Globus pallidus (tissue), 1 donor: Measurements from ENCODE around the gene FGF4.
"Not testable (repeated sequence)": the region's sequence is repeated elsewhere in the genome, so short reads cannot be mapped to it uniquely, and the experiment has no call there.

Source experiments
- DNase-seq: peaks from one replicate; pipeline ENCODE4 v3.0.0-alpha.2; 2015; ENCODE audit warnings: low spot score

The FGF4 gene

GRCh38 chr11:69773626-69774353 is 1.4 kb downstream of the FGF4 start:
- no peak for DNase-seq

- no peak for DNase-seq
These were observed 3.7 kb downstream of the FGF4 start for GRCh38 chr11:69771466-69771865.

DNA sequence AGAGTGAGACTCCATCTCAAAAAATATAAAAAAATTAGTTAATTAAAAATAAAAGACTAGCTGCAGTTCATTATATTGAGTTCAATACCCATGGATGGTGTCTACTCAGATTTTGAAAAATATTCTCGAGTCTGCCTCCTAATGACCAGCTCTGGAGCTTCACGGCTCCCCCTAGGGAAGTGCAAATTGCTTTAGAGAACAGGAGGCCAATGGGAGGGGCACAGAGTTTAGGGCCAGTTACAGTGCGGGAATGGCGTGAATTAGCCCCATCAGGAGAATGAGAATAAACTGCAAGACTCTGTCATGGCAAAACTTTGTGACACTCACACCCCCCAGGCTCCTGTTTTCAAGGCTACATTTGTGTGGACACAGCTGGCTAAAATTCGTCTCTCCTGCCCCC is 4.6 kb downstream of the FGF4 start:
- DNase-seq = no peak

DNA sequence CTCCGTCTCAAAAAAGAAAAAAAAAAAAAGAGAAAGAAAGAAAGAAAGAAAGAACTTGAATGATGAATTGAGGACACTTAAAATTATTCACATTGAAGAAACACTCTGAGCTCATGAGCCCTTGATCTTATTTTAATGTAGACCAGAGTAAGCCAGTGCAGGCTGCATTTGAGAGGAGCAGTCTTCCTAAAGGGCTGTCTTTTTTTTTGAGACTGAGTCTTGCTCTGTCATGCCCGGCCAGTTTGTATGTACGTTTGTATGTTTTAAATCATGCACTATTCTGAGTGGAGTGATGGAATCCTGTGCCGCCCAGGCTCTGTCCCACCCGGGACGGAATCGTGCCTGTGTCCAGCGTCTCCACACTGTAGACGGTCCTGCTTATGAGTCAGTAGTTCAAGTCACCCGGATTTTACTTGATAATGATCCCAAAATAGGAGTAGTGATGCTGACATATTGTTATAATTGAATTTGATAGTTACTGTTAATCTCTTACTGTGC is 9.6 kb downstream of the FGF4 start:
- no peak for DNase-seq

GRCh38 chr11:69764918-69765317 is 10.2 kb downstream of the FGF4 start:
- DNase-seq = not testable (repeated sequence)

GRCh38 chr11:69760319-69760718 is 14.8 kb downstream of the FGF4 start:
- DNase-seq = no peak

DNA sequence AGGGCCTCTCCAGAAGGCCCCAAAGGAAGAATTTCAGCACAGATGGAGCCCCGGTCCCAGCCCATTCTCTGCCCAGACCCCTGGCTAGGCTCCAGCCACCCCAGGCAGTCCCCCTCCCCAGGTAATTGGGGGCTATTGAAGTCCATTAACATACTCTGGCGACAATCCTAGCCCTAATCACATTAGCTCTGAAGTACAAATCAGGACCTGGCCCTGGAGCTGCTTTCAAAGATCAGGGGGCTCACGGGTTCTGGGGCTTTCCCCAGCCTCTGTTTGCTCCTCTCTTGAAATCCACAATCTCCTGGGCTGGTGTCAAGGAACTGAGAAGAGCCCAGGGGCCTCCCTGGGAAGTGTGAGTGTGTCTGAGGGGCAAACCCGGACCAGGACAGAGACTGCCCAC is 22.3 kb downstream of the FGF4 start:
- DNase-seq = no peak

- no peak for DNase-seq
These were observed 24.1 kb downstream of the FGF4 start for GRCh38 chr11:69750875-69751597.

DNA sequence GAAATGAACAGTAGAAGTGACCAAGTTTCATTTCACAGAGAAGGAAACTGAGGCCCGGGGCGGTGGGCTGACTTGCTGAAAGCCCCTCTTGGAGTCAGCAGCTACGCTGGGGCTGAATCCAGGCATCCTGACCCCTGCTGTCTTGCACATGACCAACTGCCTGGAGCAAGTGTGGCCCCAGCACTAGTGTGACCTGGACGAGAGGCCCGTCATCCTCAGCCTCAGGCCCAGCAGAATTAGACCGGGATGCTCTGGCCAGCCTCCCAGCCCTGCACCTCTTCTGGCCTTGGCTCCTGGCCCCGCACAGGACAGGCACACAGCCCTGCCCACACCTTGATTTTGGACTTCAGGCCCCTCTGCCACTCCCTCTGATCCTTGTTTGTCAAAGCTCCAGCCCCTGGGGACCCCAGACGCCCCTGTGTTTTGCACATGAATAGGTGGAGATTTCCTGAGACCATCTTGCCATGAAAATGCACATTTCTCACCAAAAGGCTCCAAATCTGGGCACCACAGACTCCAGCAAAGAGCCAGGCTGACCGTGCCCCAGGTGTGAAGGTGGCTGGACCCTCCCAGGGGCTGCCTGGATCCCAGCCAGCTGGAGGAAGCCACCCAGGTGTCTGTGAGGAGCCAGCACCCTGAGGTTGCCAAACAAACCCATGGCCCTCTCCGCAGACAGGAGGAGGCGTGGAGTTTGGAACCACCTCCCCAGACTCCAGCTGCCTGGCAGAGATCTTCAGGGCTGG is 24.9 kb downstream of the FGF4 start:
- DNase-seq = no peak

DNA sequence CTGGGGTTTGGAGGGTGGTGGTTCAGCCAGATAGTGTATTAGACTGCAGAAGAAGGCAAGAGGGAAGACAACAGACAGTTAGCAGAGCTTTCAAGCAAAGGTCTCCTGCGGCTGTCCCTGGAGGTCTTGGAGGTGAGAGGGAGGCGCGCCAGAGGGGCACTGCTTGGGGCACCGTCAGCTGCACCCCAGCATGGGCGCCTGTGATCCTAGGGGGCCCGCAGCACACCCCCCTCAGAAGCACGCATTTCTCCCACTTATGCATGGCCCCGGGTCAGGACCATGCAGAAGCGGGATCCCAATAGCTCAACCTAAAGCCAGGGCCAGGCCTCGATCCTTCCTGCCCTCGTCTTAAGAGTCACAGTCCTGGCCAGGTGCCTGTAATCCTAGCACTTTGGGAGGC is 26.5 kb downstream of the FGF4 start:
- DNase-seq = no peak

DNA sequence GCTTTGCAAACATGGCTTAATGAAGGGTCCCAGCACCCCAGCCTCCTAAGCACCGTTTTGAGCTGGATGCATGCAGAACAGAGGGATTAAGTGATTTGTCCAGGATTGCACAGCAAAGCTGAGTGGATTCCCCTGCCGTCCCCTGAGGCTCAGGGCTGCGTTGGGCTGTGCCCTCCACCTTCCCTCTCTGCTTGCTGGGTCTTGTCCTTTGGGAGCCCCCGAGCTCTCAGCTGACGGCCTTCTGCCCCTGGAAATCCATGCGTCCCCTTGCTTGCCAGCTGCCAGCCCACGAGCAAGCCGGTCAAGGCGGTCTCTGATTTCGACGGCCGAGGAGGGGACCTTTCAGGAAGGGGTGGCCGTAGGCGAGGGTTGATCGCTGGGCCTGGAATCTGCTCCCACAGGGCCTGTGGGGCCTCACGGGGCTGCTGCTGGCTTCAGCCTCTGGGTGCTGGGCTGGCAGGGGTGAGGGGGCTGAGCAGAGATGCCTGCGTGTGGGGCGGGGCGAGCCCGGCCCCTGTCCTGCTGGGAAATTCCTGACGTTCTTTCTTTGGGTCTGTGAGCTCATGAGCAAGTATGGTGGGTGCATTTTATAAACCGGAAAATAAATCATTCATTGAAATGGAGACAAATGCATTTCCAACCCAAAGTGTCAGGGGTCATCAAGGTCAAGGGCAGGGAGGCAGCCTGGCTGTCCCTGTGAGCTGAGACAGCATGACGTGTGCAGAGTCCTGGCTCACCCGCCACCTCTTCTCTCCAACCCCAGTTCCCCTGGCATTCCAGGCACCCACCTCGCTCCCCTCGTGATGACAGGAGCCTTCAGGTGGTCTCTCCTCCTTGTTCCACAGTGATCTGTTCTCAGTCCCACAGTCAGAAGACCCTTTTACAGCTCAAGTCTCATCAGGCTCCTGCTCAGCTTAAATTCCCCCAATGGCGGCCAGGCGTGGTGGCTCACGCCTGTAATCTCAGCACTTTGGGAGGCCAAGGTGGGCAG is 28.1 kb downstream of the FGF4 start:
- no peak for DNase-seq

DNA sequence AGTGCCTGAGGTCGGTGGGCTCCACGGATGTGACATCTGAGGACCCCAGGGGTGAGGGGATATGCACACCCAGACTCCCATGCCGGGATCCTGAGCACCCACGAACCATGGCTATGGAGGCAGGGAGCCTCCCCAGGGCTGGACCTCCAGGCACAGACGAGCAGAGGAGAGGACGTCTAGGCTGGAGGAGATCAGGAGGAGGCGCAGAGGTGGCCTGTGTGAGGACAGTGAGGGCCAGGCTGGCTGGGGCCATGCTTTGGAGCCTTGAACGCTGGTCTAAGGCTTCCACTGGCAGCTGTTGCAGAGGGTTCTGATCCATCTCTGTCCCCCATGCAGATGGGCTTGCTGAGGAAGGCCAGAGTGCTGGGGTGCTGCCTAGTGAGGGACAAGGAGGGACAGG is 29.0 kb downstream of the FGF4 start:
- DNase-seq = no peak

DNA sequence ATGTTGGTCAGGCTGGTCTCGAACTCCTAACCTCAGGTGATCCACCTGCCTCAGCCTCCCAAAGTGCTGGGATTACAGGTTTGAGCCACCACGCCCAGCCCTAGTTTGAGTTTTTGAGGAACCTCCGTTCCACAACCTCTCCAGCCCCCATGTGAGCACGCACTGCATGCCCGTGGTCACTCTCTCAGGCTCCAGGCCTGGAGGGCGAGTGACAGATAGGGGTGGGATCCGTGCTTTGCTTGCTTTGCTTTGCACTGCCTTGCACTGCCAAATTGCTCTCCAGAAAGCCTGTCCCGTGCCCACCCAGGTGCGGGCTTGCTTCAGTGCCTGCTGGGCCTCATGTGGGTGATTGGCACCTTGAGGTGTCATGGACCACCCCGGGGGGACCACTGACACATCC is 29.9 kb downstream of the FGF4 start:
- DNase-seq = no peak

- DNase-seq = no peak
These were observed 30.7 kb downstream of the FGF4 start for GRCh38 chr11:69744435-69744834.

GRCh38 chr11:69734841-69735240 is 40.3 kb downstream of the FGF4 start:
- no peak for DNase-seq

DNA sequence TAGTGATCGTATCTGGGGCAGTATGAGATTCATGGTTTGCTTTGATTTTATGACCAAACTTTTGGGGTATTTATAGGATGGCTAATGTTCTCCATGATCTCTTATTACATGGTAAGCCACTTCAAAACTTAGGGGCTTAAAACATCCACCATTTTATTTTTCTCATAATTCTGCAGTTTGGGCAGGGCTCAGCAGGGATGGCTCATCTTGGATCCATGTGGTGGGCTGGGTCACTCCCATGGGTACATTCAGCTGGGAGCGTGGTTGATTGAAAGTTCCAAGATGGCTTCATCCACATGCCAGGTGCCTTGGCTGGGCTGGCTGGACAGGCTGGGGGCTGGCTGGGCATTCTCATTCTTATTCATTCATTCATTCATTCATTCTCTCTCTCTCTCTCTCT is 40.8 kb downstream of the FGF4 start:
- DNase-seq = no peak

- no peak for DNase-seq
These were observed 42.2 kb downstream of the FGF4 start for GRCh38 chr11:69732910-69733309.

GRCh38 chr11:69731110-69731509 is 44.0 kb downstream of the FGF4 start:
- no peak for DNase-seq

GRCh38 chr11:69730500-69730899 is 44.6 kb downstream of the FGF4 start:
- no peak for DNase-seq

DNA sequence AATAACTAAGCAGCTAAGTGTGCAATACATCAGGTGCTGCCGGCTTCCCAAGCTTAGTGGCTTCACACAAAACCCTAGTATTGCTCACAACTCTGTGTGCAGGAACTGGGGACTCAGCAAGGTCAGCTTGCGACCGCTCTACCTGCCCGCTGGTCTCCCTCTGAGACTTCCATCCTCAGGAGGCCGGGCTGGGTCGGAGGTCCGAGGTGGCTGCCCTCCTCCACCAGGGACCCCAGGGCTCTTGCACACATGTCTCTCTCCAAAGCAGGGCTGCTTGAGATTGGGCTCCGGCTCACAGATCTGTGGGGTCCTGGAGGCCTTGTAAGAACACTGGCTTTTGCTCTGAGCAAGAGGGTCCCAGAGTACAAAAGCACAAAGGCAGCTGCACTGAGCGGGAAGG is 45.9 kb downstream of the FGF4 start:
- DNase-seq = no peak

DNA sequence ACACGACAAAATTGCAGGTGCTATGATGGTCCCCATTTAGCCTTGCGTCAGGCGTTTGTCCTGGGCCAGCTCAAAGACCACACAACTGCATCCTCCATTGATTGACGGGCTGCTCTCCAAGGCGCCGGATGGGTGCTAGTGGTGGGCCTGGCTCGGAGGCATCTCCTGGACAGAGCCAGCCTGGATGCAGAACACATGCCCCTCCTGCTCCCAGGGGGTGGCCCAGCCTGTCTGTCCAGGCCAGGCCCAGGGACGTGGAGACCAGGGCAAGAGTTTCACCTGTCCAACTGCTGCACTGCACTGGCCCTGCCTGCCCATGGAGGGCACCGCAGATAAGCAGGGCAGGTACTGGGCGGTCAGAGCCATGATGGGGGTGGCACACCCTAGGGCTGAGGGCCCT is 47.9 kb downstream of the FGF4 start:
- no peak for DNase-seq

DNA sequence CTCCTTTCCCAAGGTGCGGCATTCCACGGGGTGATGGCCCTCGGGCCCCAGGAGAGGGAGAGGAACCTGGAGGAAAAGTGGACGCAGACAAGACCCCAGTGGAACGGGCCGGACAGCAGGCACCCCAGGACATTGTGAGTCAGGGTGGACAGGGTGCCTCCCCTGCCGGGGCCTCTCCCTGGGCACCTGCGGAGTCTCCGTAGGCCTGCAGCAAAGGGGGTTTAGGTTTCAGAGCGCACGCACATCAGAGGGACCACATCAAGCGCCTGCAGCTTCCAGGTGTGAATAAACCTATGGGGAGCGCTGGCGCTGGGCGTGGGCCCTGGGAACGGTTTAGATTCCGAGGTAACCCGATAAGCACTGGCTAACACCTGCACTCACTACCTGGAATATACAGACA is 48.7 kb downstream of the FGF4 start:
- DNase-seq = no peak
